Right ventricle myocardium inferior (tissue), 1 donor: ENCODE data around the gene AHRR. TPM values are rescaled to one million over a fixed set of nuclear protein-coding genes. Genes with fewer than 3 reads are reported as not detected.
"Not testable (repeated sequence)": the region's sequence is repeated elsewhere in the genome, so short reads cannot be mapped to it uniquely, and the experiment has no call there.

Source experiments
- ATAC-seq: fragments of 200-7000 bp; cut with Tn5 transposase; one replicate; pipeline ENCODE4 v1.9.1; 2020; ENCODE audit warnings: mild to moderate bottlenecking, moderate library complexity
- DNase-seq: peaks from one replicate; pipeline ENCODE4 v3.0.0; 2021; ENCODE audit errors: missing footprints
- intact Hi-C: fragments of 100-400 bp; cut with DNase I; formaldehyde crosslinking; loops from one replicate; pipeline ENCODE4 v1.11.0; 2022
- long read RNA-seq: library from polyadenylated mRNA; unstranded; transcript quantifications from one replicate; pipeline ENCODE4 v2.0.0, GENCODE V29; 2021
- total RNA-seq: library from RNA; stranded (reverse); fragmentation: NEBNext Ultra II Directional; extraction: Animal tissue kit (Norgen Biotek cat#: 25700); gene quantifications from one replicate; pipeline ENCODE4 v1.2.1, GENCODE V29; 2021
- donor health status: DM: no; HTN: yes; CAD: no; lungs with severe emphysema.

AHRR gene
- 2.1 TPM for total RNA-seq
- long read RNA-seq, partial matches to known transcripts, result 1 of 4 reads
- long read RNA-seq, other reads (novel, unspliced or antisense), result 3 of 4 reads

GRCh38 chr5:321230-321725, at the start of gene AHRR:
AHRR (plus strand) TSS chr5:321714; CDS start chr5:343903, 22,189 bp downstream.
- intact Hi-C loops, result no loop called here
- peak; percentile 81 for ATAC-seq
- no peak for DNase-seq

GRCh38 chr5:271828-272167, 49.7 kb upstream of the AHRR start:
- intact Hi-C loops, DNase-seq, ATAC-seq: not testable (repeated sequence)

GRCh38 chr5:273091-273490, 48.4 kb upstream of the AHRR start:
- intact Hi-C loops, ATAC-seq, DNase-seq: not testable (repeated sequence)

- DNase-seq, ATAC-seq, intact Hi-C loops: not testable (repeated sequence)
These were observed 48.0 kb upstream of the AHRR start for GRCh38 chr5:273491-273890.

GRCh38 chr5:274346-274745, 47.2 kb upstream of the AHRR start:
- intact Hi-C loops, ATAC-seq: not testable (repeated sequence)

GRCh38 chr5:278646-279045, 42.9 kb upstream of the AHRR start:
- intact Hi-C loops, result no loop called here
- DNase-seq (no peak), ATAC-seq (no peak)

More at GRCh38 chr5:274346-274745, 47.2 kb upstream of the AHRR start:
- DNase-seq, result not testable (repeated sequence)

GRCh38 chr5:279051-279665, 42.4 kb upstream of the AHRR start:
- DNase-seq, intact Hi-C loops, ATAC-seq: not testable (repeated sequence)

GRCh38 chr5:285991-286557, 35.4 kb upstream of the AHRR start:
- DNase-seq (no peak), ATAC-seq (no peak)

GRCh38 chr5:290200-290599, 31.3 kb upstream of the AHRR start:
- ATAC-seq, intact Hi-C loops, DNase-seq: not testable (repeated sequence)

More at GRCh38 chr5:285991-286557, 35.4 kb upstream of the AHRR start:
- intact Hi-C loops, result no loop called here

- intact Hi-C loops, DNase-seq, ATAC-seq: not testable (repeated sequence)
These were observed 30.2 kb upstream of the AHRR start for GRCh38 chr5:291345-291744.

- ATAC-seq, intact Hi-C loops, DNase-seq: not testable (repeated sequence)
These were observed 26.7 kb upstream of the AHRR start for GRCh38 chr5:294788-295187.

- DNase-seq, intact Hi-C loops, ATAC-seq: not testable (repeated sequence)
These were observed 25.3 kb upstream of the AHRR start for GRCh38 chr5:296207-296606.

GRCh38 chr5:296954-297353, 24.6 kb upstream of the AHRR start:
- ATAC-seq, DNase-seq, intact Hi-C loops: not testable (repeated sequence)

- DNase-seq, ATAC-seq, intact Hi-C loops: not testable (repeated sequence)
These were observed 24.1 kb upstream of the AHRR start for GRCh38 chr5:297448-297847.

- DNase-seq, intact Hi-C loops, ATAC-seq: not testable (repeated sequence)
These were observed 23.4 kb upstream of the AHRR start for GRCh38 chr5:297991-298736.

GRCh38 chr5:298737-299125, 22.8 kb upstream of the AHRR start:
- no peak for DNase-seq
- intact Hi-C loops, result no loop called here
- no peak for ATAC-seq

GRCh38 chr5:299921-300320, 21.6 kb upstream of the AHRR start:
- intact Hi-C loops, DNase-seq: not testable (repeated sequence)
- peak; percentile 31 for ATAC-seq

GRCh38 chr5:300691-301435, 20.7 kb upstream of the AHRR start:
- intact Hi-C loops, ATAC-seq, DNase-seq: not testable (repeated sequence)

- DNase-seq, ATAC-seq, intact Hi-C loops: not testable (repeated sequence)
These were observed 19.1 kb upstream of the AHRR start for GRCh38 chr5:302416-302815.
